Measurements from ENCODE around the gene ANGPTL2.

DNA sequence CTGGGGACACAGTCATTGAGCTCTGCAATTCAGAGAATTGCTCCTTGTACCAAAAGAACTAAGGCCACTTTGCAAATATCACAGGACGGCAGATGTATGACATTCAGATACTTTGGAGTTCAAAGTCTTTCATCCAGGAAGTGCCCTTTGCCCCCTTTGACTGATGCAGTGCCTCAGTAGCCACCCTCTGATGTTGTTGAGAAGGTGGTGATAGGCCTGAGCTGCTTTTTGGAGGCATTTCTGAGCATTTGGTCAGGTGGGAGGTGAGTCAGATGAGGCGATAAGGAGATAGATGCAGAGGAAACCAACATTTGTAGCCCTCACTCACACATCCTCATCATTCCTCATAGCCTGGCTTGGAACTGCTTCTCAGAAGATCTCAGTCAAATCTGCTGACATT is 63.4 kb downstream of the ANGPTL2 start:
- TF ChIP-seq ZNF70 (CRISPR knock-in tag; IDR thresholded peaks at IDR 0.05) = no peak
- no peak for TF ChIP-seq CSDC2 (CRISPR knock-in tag; IDR thresholded peaks at IDR 0.05)
- no peak for TF ChIP-seq CREB5 (CRISPR knock-in tag; IDR thresholded peaks at IDR 0.05; ENCODE audit: low read depth)
- TF ChIP-seq, protein P1, sequence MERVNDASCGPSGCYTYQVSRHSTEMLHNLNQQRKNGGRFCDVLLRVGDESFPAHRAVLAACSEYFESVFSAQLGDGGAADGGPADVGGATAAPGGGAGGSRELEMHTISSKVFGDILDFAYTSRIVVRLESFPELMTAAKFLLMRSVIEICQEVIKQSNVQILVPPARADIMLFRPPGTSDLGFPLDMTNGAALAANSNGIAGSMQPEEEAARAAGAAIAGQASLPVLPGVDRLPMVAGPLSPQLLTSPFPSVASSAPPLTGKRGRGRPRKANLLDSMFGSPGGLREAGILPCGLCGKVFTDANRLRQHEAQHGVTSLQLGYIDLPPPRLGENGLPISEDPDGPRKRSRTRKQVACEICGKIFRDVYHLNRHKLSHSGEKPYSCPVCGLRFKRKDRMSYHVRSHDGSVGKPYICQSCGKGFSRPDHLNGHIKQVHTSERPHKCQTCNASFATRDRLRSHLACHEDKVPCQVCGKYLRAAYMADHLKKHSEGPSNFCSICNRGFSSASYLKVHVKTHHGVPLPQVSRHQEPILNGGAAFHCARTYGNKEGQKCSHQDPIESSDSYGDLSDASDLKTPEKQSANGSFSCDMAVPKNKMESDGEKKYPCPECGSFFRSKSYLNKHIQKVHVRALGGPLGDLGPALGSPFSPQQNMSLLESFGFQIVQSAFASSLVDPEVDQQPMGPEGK (CRISPR knock-in tag; IDR thresholded peaks at IDR 0.05; ENCODE audit: borderline replicate concordance) = no peak
- no peak for TF ChIP-seq ZFP3 (CRISPR knock-in tag; IDR thresholded peaks at IDR 0.05)
- TF ChIP-seq TSHZ2 (CRISPR knock-in tag; IDR thresholded peaks at IDR 0.05) = no peak
